ENCODE results near the gene GPR78.

- TF ChIP-seq POLR2AphosphoS5 (IDR thresholded peaks at IDR 0.05; ENCODE audit: borderline replicate concordance, low read depth, low read length), result no peak
- no peak for TF ChIP-seq EZH2 (IDR thresholded peaks at IDR 0.05)
Measured at GRCh38 chr4:8589823-8590545, 9.8 kb downstream of the GPR78 start.
